SK-N-SH (cell line): ENCODE results near the gene NDUFS8. TPM values are rescaled to one million over a fixed set of nuclear protein-coding genes. Genes with fewer than 3 reads are reported as not detected.

Experiments used
- CTCF ChIA-PET: fragments of 300-600, 350-600 bp; formaldehyde crosslinking; extraction: SDS; loops from one replicate; lab custom pipeline; 2021; lab: Yijun Ruan, JAX
- POLR2A ChIA-PET: fragments of 350-600 bp; sonication (Branson Sonifier 250); formaldehyde crosslinking; extraction: SDS; loops from one replicate; lab custom pipeline; 2020; ENCODE audit warnings: antibody characterized with exemption, inconsistent platforms; lab: Yijun Ruan, JAX
- DNase-seq: peaks from one replicate; pipeline ENCODE4 v3.0.0; 2012
- H2AFZ ChIP-seq: fragments of 200-600 bp; sonication (generic); 2 replicates; pipeline ENCODE4 v1.8.1; 2016; ENCODE audit warnings: antibody characterized with exemption, mild to moderate bottlenecking, low read depth
- H3F3A ChIP-seq: fragments of 200-600 bp; sonication (generic); replicated peaks from 2 replicates; pipeline ENCODE3; 2016; ENCODE audit warnings: antibody characterized with exemption, mild to moderate bottlenecking; ENCODE audit not compliant: insufficient read depth
- H3K27ac ChIP-seq, 2 experiments: fragments of 200-500 bp in 1 of 2; fragments of 200-600 bp in 1 of 2; sonication (Bioruptor generic) in 1 of 2; sonication (generic), shearing (Covaris generic) in 1 of 2; 2 replicates each; pipeline versions ENCODE4 v1.5.1 to v1.6.1; 2014 to 2016; ENCODE audit warnings: low read depth in 2 of 2, inconsistent platforms in 1 of 2, low read length in 1 of 2, mild to moderate bottlenecking in 1 of 2, mixed read lengths in 1 of 2
- H3K27me3 ChIP-seq: fragments of 200-600 bp; sonication (generic), shearing (Covaris generic); 2 replicates; pipeline ENCODE4 v1.6.1; 2016; ENCODE audit warnings: mixed run types; ENCODE audit not compliant: insufficient read depth
- H3K36me3 ChIP-seq, 2 experiments: fragments of 200-500 bp in 1 of 2; fragments of 200-600 bp in 1 of 2; sonication (Bioruptor generic) in 1 of 2; sonication (generic) in 1 of 2; replicated peaks in 1 of 2; 2 replicates each; pipeline versions ENCODE3 to v1.5.1; 2014 to 2016; ENCODE audit warnings: low read length in 1 of 2, mild to moderate bottlenecking in 1 of 2; ENCODE audit not compliant: insufficient read depth in 2 of 2, control insufficient read depth in 1 of 2
- H3K4me1 ChIP-seq, 2 experiments: fragments of 200-500 bp in 1 of 2; fragments of 200-600 bp in 1 of 2; sonication (Bioruptor generic) in 1 of 2; sonication (generic), shearing (Covaris generic) in 1 of 2; 2 replicates each; pipeline versions ENCODE4 v1.5.1 to v1.6.1; 2014 to 2016; ENCODE audit warnings: low read depth in 1 of 2, low read length in 1 of 2, mixed run types in 1 of 2; ENCODE audit not compliant: insufficient read depth in 2 of 2, control insufficient read depth in 1 of 2
- H3K4me2 ChIP-seq: fragments of 200-600 bp; sonication (generic), shearing (Covaris generic); 2 replicates; pipeline ENCODE4 v1.6.1; 2017; ENCODE audit warnings: mixed run types
- H3K4me3 ChIP-seq, 2 experiments: fragments of 200-500 bp in 1 of 2; fragments of 200-600 bp in 1 of 2; sonication (Bioruptor generic) in 1 of 2; sonication (generic), shearing (Covaris generic) in 1 of 2; 2 replicates each; pipeline versions ENCODE4 v1.5.1 to v1.8.1; 2014 to 2016; ENCODE audit warnings: low read depth in 2 of 2, inconsistent platforms in 1 of 2, low read length in 1 of 2, mild to moderate bottlenecking in 1 of 2, mixed read lengths in 1 of 2, moderate library complexity in 1 of 2
- H3K79me2 ChIP-seq: fragments of 200-600 bp; sonication (generic); 2 replicates; pipeline ENCODE4 v1.8.1; 2017; ENCODE audit warnings: mild to moderate bottlenecking; ENCODE audit not compliant: insufficient read depth
- H3K9ac ChIP-seq: fragments of 200-600 bp; sonication (generic); 2 replicates; pipeline ENCODE4 v1.6.1; 2017; ENCODE audit warnings: mixed run types
- H3K9me2 ChIP-seq: fragments of 200-600 bp; sonication (generic); 2 replicates; pipeline ENCODE4 v1.6.1; 2017; ENCODE audit warnings: mixed run types
- H3K9me3 ChIP-seq: fragments of 200-600 bp; sonication (generic); 2 replicates; pipeline ENCODE4 v1.6.1; 2017; ENCODE audit warnings: mixed run types, mild to moderate bottlenecking, moderate library complexity
- H4K20me1 ChIP-seq: fragments of 200-600 bp; sonication (generic); 2 replicates; pipeline ENCODE4 v1.6.1; 2017; ENCODE audit warnings: mild to moderate bottlenecking, mixed run types; ENCODE audit not compliant: insufficient read depth
- ELF1 ChIP-seq: IDR thresholded peaks from 2 replicates; pipeline ENCODE4 v1.4.0; 2012
- EZH2phosphoT487 ChIP-seq: fragments of 200-600 bp; sonication (generic); IDR thresholded peaks from 2 replicates; pipeline ENCODE4 v1.6.1; 2017; ENCODE audit warnings: low read depth, mixed run types, mild to moderate bottlenecking, antibody characterized with exemption, moderate library complexity, borderline replicate concordance
- FOSL2 ChIP-seq: IDR thresholded peaks from 2 replicates; pipeline ENCODE4 v1.4.0; 2012; ENCODE audit warnings: low read depth, mild to moderate bottlenecking, moderate library complexity, borderline replicate concordance
- FOXJ3 ChIP-seq: sonication (generic); formaldehyde crosslinking; IDR thresholded peaks from 2 replicates; pipeline ENCODE4 v1.5.1; 2020; ENCODE audit warnings: mild to moderate bottlenecking, missing genetic modification reagents
- FOXM1 ChIP-seq: IDR thresholded peaks from 2 replicates; pipeline ENCODE4 v1.4.0; 2012; ENCODE audit warnings: low read depth, mild to moderate bottlenecking
- JUND ChIP-seq: IDR thresholded peaks from 2 replicates; pipeline ENCODE4 v1.4.0; 2012
- MEF2A ChIP-seq: IDR thresholded peaks from 2 replicates; pipeline ENCODE4 v1.4.0; 2012; ENCODE audit warnings: low read depth, borderline replicate concordance
- NRF1 ChIP-seq: IDR thresholded peaks from 2 replicates; pipeline ENCODE4 v1.6.1; 2012; ENCODE audit warnings: low read depth, mild to moderate bottlenecking, low read length
- RAD21 ChIP-seq: IDR thresholded peaks from 2 replicates; pipeline ENCODE4 v1.6.1; 2012; ENCODE audit warnings: mild to moderate bottlenecking, low read length
- TAF1 ChIP-seq: IDR thresholded peaks from 2 replicates; pipeline ENCODE4 v1.6.1; 2012; ENCODE audit warnings: low read depth, mild to moderate bottlenecking, low read length, moderate library complexity, borderline replicate concordance
- TCF12 ChIP-seq: IDR thresholded peaks from 2 replicates; pipeline ENCODE4 v1.4.0; 2012
- WGBS: methylation state at CpG from one replicate; pipeline ENCODE4 v1.1.6; 2017; ENCODE audit warnings: low lambda C conversion rate; 5-methylcytosine and 5-hydroxymethylcytosine counted together
- polyA plus RNA-seq, 3 experiments: library from polyadenylated mRNA; depleted of rRNA; stranded (reverse); fragments of >200 nt; gene quantifications; 2 replicates each; pipeline ENCODE4 v1.2.3, GENCODE V29; 2012
- TF ChIP-seq, protein P1 (sequence below): fragments of 150-350 bp; IDR thresholded peaks from 2 replicates; pipeline ENCODE4 v1.6.1; 2016; ENCODE audit warnings: mild to moderate bottlenecking, low read depth, low read length
- TF ChIP-seq, protein P2 (sequence below): IDR thresholded peaks from 2 replicates; pipeline ENCODE4 v1.4.0; 2012; ENCODE audit warnings: low read depth

NDUFS8 gene
- polyA plus RNA-seq, 1 of the 3 experiments (the other 2 are of a cell fraction): 123 TPM

DNA sequence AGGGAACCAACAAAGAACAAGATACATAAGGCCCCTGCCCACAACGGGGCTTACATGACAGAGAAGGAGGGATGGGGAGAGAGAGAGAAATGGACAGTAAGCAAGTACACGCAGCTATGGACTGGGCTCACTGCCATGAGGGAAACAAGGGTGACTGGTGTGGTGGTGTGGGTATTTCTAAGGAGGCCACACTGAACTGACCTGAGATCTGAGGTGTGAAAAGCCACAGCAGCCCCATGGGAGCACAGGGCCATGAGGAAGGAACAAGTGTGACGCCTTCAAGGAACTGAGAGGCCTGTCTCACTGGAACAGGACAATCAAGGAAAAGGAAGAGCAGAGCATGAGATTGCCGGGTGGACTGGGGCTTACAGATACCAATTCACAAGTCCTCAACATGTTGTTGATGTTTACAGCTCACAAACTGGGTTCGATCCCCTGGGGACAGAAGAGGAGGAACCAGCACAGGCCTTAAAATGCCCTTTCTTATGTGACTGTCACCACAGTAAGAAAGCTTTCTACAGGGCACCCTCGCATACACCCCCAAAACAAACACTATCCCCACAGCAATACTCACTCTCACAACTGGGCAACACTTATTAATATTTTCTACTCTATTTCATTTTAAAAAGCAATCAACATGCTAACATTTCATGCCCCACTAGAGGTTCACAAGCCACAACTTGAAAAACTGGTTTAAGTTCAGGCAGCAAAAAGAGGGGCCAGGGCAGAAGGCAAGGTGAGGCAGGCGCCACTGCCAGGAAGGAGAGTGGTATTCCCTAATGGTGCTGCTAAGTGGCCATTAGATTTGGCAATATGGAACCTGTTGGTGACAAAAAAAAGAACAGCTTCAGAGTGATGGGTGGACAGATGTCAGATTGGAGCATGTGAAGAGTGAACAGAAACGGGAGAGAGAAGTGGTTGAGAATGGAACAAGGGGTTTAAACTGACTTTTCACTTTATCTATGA lies 47.4 kb downstream of the NDUFS8 start:
- Histone ChIP-seq H3K9ac (no peak overlapping the region), H3K9me3 (no peaks in the 10 kb centered on the region), H3K79me2 (no peaks in the 10 kb centered on the region), H4K20me1 (no peaks in the 10 kb centered on the region), H2AFZ (no peak overlapping the region), H3F3A (no peaks in the 10 kb centered on the region), H3K4me3 (no peak overlapping the region), H3K4me1 (no peaks in the 10 kb centered on the region), H3K4me2 (no peak overlapping the region), H3K27ac (no peak overlapping the region), H3K36me3 (peaks cover 0 to 2% of the 10 kb centered on the region in 2 experiments), H3K9me2 (no peaks in the 10 kb centered on the region), H3K27me3 (no peaks in the 10 kb centered on the region)
- CTCF ChIA-PET: interaction anchor here (0.6 kb wide), 1 partner anchor 24 kb away, joined by 3 read pairs; no protein-coding TSS in a partner anchor
- no peak for DNase-seq
- POLR2A ChIA-PET: no interaction called here
- TF ChIP-seq TCF12 (no peak), JUND (no peak), FOSL2 (no peak), NRF1 (no peak), FOXM1 (no peak), TAF1 (no peak), MEF2A (no peak), EZH2phosphoT487 (no peak)
- TF ChIP-seq, protein P1, sequence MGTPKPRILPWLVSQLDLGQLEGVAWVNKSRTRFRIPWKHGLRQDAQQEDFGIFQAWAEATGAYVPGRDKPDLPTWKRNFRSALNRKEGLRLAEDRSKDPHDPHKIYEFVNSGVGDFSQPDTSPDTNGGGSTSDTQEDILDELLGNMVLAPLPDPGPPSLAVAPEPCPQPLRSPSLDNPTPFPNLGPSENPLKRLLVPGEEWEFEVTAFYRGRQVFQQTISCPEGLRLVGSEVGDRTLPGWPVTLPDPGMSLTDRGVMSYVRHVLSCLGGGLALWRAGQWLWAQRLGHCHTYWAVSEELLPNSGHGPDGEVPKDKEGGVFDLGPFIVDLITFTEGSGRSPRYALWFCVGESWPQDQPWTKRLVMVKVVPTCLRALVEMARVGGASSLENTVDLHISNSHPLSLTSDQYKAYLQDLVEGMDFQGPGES: no peak
- WGBS: 91% methylated on average over 8 of the region's 8 CpGs

DNA sequence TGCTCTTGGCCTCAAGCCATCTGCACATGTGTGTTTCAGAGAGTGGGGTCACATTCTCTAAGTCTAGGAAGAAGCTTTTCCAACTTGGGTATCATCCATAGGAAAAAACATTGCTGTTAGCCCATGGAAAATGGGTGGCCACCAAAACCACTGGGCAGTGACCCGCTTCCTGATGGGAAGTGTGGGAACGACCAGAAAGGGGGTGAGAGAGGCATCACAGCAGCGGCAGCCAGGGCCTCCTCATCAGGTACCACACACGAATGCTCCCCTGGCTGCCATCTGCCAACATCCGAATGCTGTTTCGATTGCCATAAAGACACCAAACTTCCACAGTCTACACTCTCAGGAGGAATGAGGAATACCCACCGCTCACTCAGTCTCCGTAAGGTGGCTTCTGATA lies 50.4 kb downstream of the NDUFS8 start:
- no peaks in the 10 kb centered on the region for H3K4me1 ChIP-seq
- peaks cover 3% of the 10 kb centered on the region; the same call in 1 of the 2 replicates for H3K79me2 ChIP-seq
- no peaks in the 10 kb centered on the region for H3K27me3 ChIP-seq
- no peak overlapping the region for H3K4me3 ChIP-seq
- no peak overlapping the region for H3K4me2 ChIP-seq
- DNase-seq: no peak
- 100% methylated on average over 8 of the region's 8 CpGs for WGBS
- H3K27ac ChIP-seq: no peak overlapping the region
- POLR2A ChIA-PET: no interaction called here
- no peaks in the 10 kb centered on the region for H4K20me1 ChIP-seq
- no peaks in the 10 kb centered on the region for H3K9me3 ChIP-seq
- TF ChIP-seq RAD21: no peak
- TF ChIP-seq, protein P2, sequence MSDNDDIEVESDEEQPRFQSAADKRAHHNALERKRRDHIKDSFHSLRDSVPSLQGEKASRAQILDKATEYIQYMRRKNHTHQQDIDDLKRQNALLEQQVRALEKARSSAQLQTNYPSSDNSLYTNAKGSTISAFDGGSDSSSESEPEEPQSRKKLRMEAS: no peak
- no peak for TF ChIP-seq TAF1
- TF ChIP-seq FOXJ3: no peak
- TF ChIP-seq TCF12: no peak
- TF ChIP-seq ELF1: no peak
- TF ChIP-seq FOXM1: no peak
- TF ChIP-seq, all 33 proteins: peak for 0
- Histone ChIP-seq H3K9me2 (no peaks in the 10 kb centered on the region), H3K36me3 (peaks cover 0 to 2% of the 10 kb centered on the region in 2 experiments), H2AFZ (no peak overlapping the region), H3K9ac (no peak overlapping the region), H3F3A (no peaks in the 10 kb centered on the region)
- CTCF ChIA-PET: interaction anchor here (1.5 kb wide), 1 partner anchor 22 kb away, joined by 3 read pairs; no protein-coding TSS in a partner anchor
